Measurements from ENCODE around the gene KRT84. TPM values are rescaled to one million over a fixed set of nuclear protein-coding genes. Genes with fewer than 3 reads are reported as not detected.

Gene KRT84
- total and polyA plus RNA-seq, 9 of the 15 experiments (the other 6 are each of a cell fraction or from before 2014, with no cell fraction given), result not detected

GRCh38 chr12:52327830-52328500 lies 57.5 kb downstream of the KRT84 start (continued):
- no peak for TF ChIP-seq BCL6 (CRISPR knock-in tag; IDR thresholded peaks at IDR 0.05)

Other genes starting within 250 kb of the KRT84 start
Only the 7 nearest of the 16 such genes appear.
- gene KRT81, start 94.1 kb downstream of the KRT84 start, total RNA-seq (2014; rRNA removed), result not detected in 2 replicates
- not detected in 2 replicates for gene KRT81, start 94.1 kb downstream of the KRT84 start, total RNA-seq (2014; rRNA removed; fragmentation: Illumina TruSeq; extraction: Trizol)
- gene KRT81, start 94.1 kb downstream of the KRT84 start, total RNA-seq (2015; rRNA removed; fragmentation: Illumina TruSeq; extraction: Trizol), result not detected in 2 replicates
- 0.25 and 0.27 TPM in 2 replicates for gene KRT81, start 94.1 kb downstream of the KRT84 start, total RNA-seq (2021)
- not detected in 2 replicates for gene KRT81, start 94.1 kb downstream of the KRT84 start, polyA plus RNA-seq (2011; rRNA removed)
- not detected in 2 replicates for gene KRT81, start 94.1 kb downstream of the KRT84 start, polyA plus RNA-seq (2014; fragmentation: Illumina TruSeq; extraction: Trizol)
- gene KRT81, start 94.1 kb downstream of the KRT84 start, polyA plus RNA-seq (2014; fragmentation: Nextera tagmentation; extraction: Ambion mirVana), result not detected
- gene KRT81, start 94.1 kb downstream of the KRT84 start, polyA plus RNA-seq (2014; rRNA removed), result not detected in 2 replicates
- gene KRT83, start 64.3 kb downstream of the KRT84 start, total RNA-seq (2014; rRNA removed), result not detected in 2 replicates
- not detected in 2 replicates for gene KRT83, start 64.3 kb downstream of the KRT84 start, total RNA-seq (2014; rRNA removed; fragmentation: Illumina TruSeq; extraction: Trizol)
- not detected in 2 replicates for gene KRT83, start 64.3 kb downstream of the KRT84 start, total RNA-seq (2015; rRNA removed; fragmentation: Illumina TruSeq; extraction: Trizol)
- gene KRT83, start 64.3 kb downstream of the KRT84 start, total RNA-seq (2021), result not detected in 2 replicates
- not detected in 2 replicates for gene KRT83, start 64.3 kb downstream of the KRT84 start, polyA plus RNA-seq (2011; rRNA removed)
- gene KRT83, start 64.3 kb downstream of the KRT84 start, polyA plus RNA-seq (2014; fragmentation: Illumina TruSeq; extraction: Trizol), result not detected in 2 replicates
- not detected for gene KRT83, start 64.3 kb downstream of the KRT84 start, polyA plus RNA-seq (2014; fragmentation: Nextera tagmentation; extraction: Ambion mirVana)
- gene KRT83, start 64.3 kb downstream of the KRT84 start, polyA plus RNA-seq (2014; rRNA removed), result not detected in 2 replicates
- not detected in 2 replicates for gene KRT85, start 18.2 kb downstream of the KRT84 start, total RNA-seq (2014; rRNA removed)
- not detected in 2 replicates for gene KRT85, start 18.2 kb downstream of the KRT84 start, total RNA-seq (2014; rRNA removed; fragmentation: Illumina TruSeq; extraction: Trizol)
- not detected in 2 replicates for gene KRT85, start 18.2 kb downstream of the KRT84 start, total RNA-seq (2015; rRNA removed; fragmentation: Illumina TruSeq; extraction: Trizol)
- not detected in 2 replicates for gene KRT85, start 18.2 kb downstream of the KRT84 start, total RNA-seq (2021)
- gene KRT85, start 18.2 kb downstream of the KRT84 start, polyA plus RNA-seq (2011; rRNA removed), result not detected in 2 replicates
- not detected in 2 replicates for gene KRT85, start 18.2 kb downstream of the KRT84 start, polyA plus RNA-seq (2014; fragmentation: Illumina TruSeq; extraction: Trizol)
- not detected for gene KRT85, start 18.2 kb downstream of the KRT84 start, polyA plus RNA-seq (2014; fragmentation: Nextera tagmentation; extraction: Ambion mirVana)
- gene KRT85, start 18.2 kb downstream of the KRT84 start, polyA plus RNA-seq (2014; rRNA removed), result not detected in 2 replicates
- gene KRT82, start 20.7 kb upstream of the KRT84 start, total RNA-seq (2014; rRNA removed), result not detected in 2 replicates
- gene KRT82, start 20.7 kb upstream of the KRT84 start, total RNA-seq (2014; rRNA removed; fragmentation: Illumina TruSeq; extraction: Trizol), result not detected in 2 replicates
- gene KRT82, start 20.7 kb upstream of the KRT84 start, total RNA-seq (2015; rRNA removed; fragmentation: Illumina TruSeq; extraction: Trizol), result not detected in 2 replicates
- not detected in 2 replicates for gene KRT82, start 20.7 kb upstream of the KRT84 start, total RNA-seq (2021)
- gene KRT82, start 20.7 kb upstream of the KRT84 start, polyA plus RNA-seq (2011; rRNA removed), result not detected in 2 replicates
- gene KRT82, start 20.7 kb upstream of the KRT84 start, polyA plus RNA-seq (2014; fragmentation: Illumina TruSeq; extraction: Trizol), result not detected in 2 replicates
- not detected for gene KRT82, start 20.7 kb upstream of the KRT84 start, polyA plus RNA-seq (2014; fragmentation: Nextera tagmentation; extraction: Ambion mirVana)
- not detected in 2 replicates for gene KRT82, start 20.7 kb upstream of the KRT84 start, polyA plus RNA-seq (2014; rRNA removed)
- not detected in 2 replicates for gene KRT75, start 48.7 kb upstream of the KRT84 start, total RNA-seq (2014; rRNA removed)
- gene KRT75, start 48.7 kb upstream of the KRT84 start, total RNA-seq (2014; rRNA removed; fragmentation: Illumina TruSeq; extraction: Trizol), result not detected in 2 replicates
- not detected in 2 replicates for gene KRT75, start 48.7 kb upstream of the KRT84 start, total RNA-seq (2015; rRNA removed; fragmentation: Illumina TruSeq; extraction: Trizol)
- gene KRT75, start 48.7 kb upstream of the KRT84 start, total RNA-seq (2021), result not detected in 2 replicates
- gene KRT75, start 48.7 kb upstream of the KRT84 start, polyA plus RNA-seq (2011; rRNA removed), result not detected in 2 replicates
- not detected in 2 replicates for gene KRT75, start 48.7 kb upstream of the KRT84 start, polyA plus RNA-seq (2014; fragmentation: Illumina TruSeq; extraction: Trizol)
- not detected for gene KRT75, start 48.7 kb upstream of the KRT84 start, polyA plus RNA-seq (2014; fragmentation: Nextera tagmentation; extraction: Ambion mirVana)
- not detected in 2 replicates for gene KRT75, start 48.7 kb upstream of the KRT84 start, polyA plus RNA-seq (2014; rRNA removed)
- not detected in 2 replicates for gene KRT6B, start 66.5 kb upstream of the KRT84 start, total RNA-seq (2014; rRNA removed)
- not detected in 2 replicates for gene KRT6B, start 66.5 kb upstream of the KRT84 start, total RNA-seq (2014; rRNA removed; fragmentation: Illumina TruSeq; extraction: Trizol)
- not detected in 2 replicates for gene KRT6B, start 66.5 kb upstream of the KRT84 start, total RNA-seq (2015; rRNA removed; fragmentation: Illumina TruSeq; extraction: Trizol)
- gene KRT6B, start 66.5 kb upstream of the KRT84 start, total RNA-seq (2021), result not detected in 2 replicates
- gene KRT6B, start 66.5 kb upstream of the KRT84 start, polyA plus RNA-seq (2011; rRNA removed), result not detected in 2 replicates
- not detected in 2 replicates for gene KRT6B, start 66.5 kb upstream of the KRT84 start, polyA plus RNA-seq (2014; fragmentation: Illumina TruSeq; extraction: Trizol)
- gene KRT6B, start 66.5 kb upstream of the KRT84 start, polyA plus RNA-seq (2014; fragmentation: Nextera tagmentation; extraction: Ambion mirVana), result not detected
- not detected in 2 replicates for gene KRT6B, start 66.5 kb upstream of the KRT84 start, polyA plus RNA-seq (2014; rRNA removed)
- gene KRT6C, start 88.2 kb upstream of the KRT84 start, total RNA-seq (2014; rRNA removed), result not detected in 2 replicates
- gene KRT6C, start 88.2 kb upstream of the KRT84 start, total RNA-seq (2014; rRNA removed; fragmentation: Illumina TruSeq; extraction: Trizol), result not detected in 2 replicates
- not detected in 2 replicates for gene KRT6C, start 88.2 kb upstream of the KRT84 start, total RNA-seq (2015; rRNA removed; fragmentation: Illumina TruSeq; extraction: Trizol)
- gene KRT6C, start 88.2 kb upstream of the KRT84 start, total RNA-seq (2021), result not detected in 2 replicates
- gene KRT6C, start 88.2 kb upstream of the KRT84 start, polyA plus RNA-seq (2011; rRNA removed), result not detected in 2 replicates
- gene KRT6C, start 88.2 kb upstream of the KRT84 start, polyA plus RNA-seq (2014; fragmentation: Illumina TruSeq; extraction: Trizol), result not detected in 2 replicates
- not detected for gene KRT6C, start 88.2 kb upstream of the KRT84 start, polyA plus RNA-seq (2014; fragmentation: Nextera tagmentation; extraction: Ambion mirVana)
- not detected in 2 replicates for gene KRT6C, start 88.2 kb upstream of the KRT84 start, polyA plus RNA-seq (2014; rRNA removed)